Measurements from ENCODE around the gene CYFIP1.

Gene CYFIP1

GRCh38 chr15:22880068-22880980 lies 99.8 kb downstream of the CYFIP1 start:
- no peak for DNase-seq (ENCODE audit: low read depth)
- no peak overlapping the region for H3K4me3 ChIP-seq (ENCODE audit: low read depth, low read length)
- no peak for TF ChIP-seq CTCF (conservative IDR thresholded peaks at IDR 0.05; ENCODE audit: low read depth, low read length)

DNA sequence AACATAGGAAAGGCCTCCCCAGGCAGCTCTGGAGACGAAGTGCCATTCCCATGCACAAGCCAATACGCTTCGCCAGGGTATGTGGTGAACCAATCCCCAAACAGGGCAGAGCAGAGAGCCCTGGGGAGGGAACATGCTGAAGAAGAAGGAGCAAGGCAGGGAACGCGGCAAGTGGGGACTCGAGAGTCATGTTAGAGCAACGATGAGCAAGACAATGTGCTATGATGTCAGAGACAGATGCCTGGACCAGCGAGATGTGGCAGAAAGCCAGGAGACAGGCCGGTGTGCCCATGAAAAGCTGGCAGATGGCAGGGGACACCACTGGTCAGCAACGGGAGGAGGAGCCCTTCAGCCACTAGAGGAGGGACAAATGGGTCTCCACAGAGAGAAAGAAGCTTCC lies 102.1 kb downstream of the CYFIP1 start:
- no peak for DNase-seq (ENCODE audit: low read depth)
- no peak overlapping the region for H3K4me3 ChIP-seq (ENCODE audit: low read depth, low read length)
- no peak for TF ChIP-seq CTCF (conservative IDR thresholded peaks at IDR 0.05; ENCODE audit: low read depth, low read length)

GRCh38 chr15:22877607-22878006 lies 102.6 kb downstream of the CYFIP1 start:
- DNase-seq (ENCODE audit: low read depth), result no peak
- no peak overlapping the region for H3K4me3 ChIP-seq (ENCODE audit: low read depth, low read length)
- TF ChIP-seq CTCF (conservative IDR thresholded peaks at IDR 0.05; ENCODE audit: low read depth, low read length), result no peak

DNA sequence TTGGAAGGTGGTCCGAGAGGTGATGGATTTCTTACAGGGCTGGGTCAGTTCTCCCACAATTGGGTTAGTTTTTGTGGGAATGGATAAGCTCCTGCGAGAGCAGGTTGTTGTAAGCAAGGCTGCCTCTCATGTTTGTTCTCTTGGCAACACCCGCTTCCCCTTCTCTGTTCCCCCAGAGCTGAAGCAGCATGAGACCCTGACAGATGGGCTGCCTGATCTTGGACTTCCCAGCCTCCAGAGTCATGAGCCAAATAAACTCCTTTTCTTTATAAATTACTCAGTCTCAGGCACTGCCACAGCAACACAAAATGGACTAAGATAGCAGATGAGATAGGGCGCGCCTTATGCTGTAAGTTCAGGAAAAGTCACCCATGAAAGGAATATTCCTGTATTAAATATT lies 103.1 kb downstream of the CYFIP1 start:
- no peak for TF ChIP-seq CTCF (conservative IDR thresholded peaks at IDR 0.05; ENCODE audit: low read depth, low read length)
- H3K4me3 ChIP-seq (ENCODE audit: low read depth, low read length), result no peak overlapping the region
- no peak for DNase-seq (ENCODE audit: low read depth)

GRCh38 chr15:22874966-22875365 lies 105.2 kb downstream of the CYFIP1 start:
- no peak overlapping the region for H3K4me3 ChIP-seq (ENCODE audit: low read depth, low read length)
- no peak for TF ChIP-seq CTCF (conservative IDR thresholded peaks at IDR 0.05; ENCODE audit: low read depth, low read length)
- DNase-seq (ENCODE audit: low read depth), result peak; percentile 45

GRCh38 chr15:22874256-22874655 lies 105.9 kb downstream of the CYFIP1 start:
- no peak for TF ChIP-seq CTCF (conservative IDR thresholded peaks at IDR 0.05; ENCODE audit: low read depth, low read length)
- DNase-seq (ENCODE audit: low read depth), result no peak
- no peak overlapping the region for H3K4me3 ChIP-seq (ENCODE audit: low read depth, low read length)

DNA sequence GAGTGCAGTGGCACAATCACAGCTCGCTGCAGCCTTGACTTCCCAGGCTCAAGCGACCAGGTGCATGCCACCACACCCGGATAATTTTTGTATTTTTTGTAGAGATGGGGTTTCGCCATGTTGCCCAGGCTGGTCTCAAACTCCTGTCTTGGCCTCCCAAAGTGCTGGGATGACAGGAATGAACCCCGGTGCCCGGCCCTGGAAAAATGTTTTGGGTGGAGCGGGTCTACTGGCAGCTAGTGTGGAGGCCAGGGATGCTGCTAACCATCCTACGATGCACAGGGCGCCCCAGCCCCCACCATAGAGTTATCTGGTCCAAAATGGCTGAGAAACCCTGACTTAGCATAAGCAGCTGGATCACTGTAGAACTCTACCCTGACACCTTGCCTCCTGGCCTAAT lies 106.3 kb downstream of the CYFIP1 start:
- TF ChIP-seq CTCF (conservative IDR thresholded peaks at IDR 0.05; ENCODE audit: low read depth, low read length), result no peak
- DNase-seq (ENCODE audit: low read depth), result no peak
- no peak overlapping the region for H3K4me3 ChIP-seq (ENCODE audit: low read depth, low read length)
